HepG2 (cell line): ENCODE results near the gene PEAK3. TPM values are rescaled to one million over a fixed set of nuclear protein-coding genes. Genes with fewer than 3 reads are reported as not detected.
A peak's percentile ranks its signal among the peaks of the same experiment; 100 is the strongest.

Source experiments
- ETV5 ChIP-seq: IDR thresholded peaks from 2 replicates; pipeline ENCODE4 v1.6.1; 2018; ENCODE audit warnings: missing biosample characterization, missing genetic modification reagents, inconsistent platforms, borderline replicate concordance
- NFAT5 ChIP-seq: sonication (generic); formaldehyde crosslinking; IDR thresholded peaks from 2 replicates; pipeline ENCODE4 v1.4.0; 2020; ENCODE audit warnings: missing genetic modification reagents
- PATZ1 ChIP-seq: sonication (generic); formaldehyde crosslinking; IDR thresholded peaks from 2 replicates; pipeline ENCODE4 v1.4.0; 2020; ENCODE audit warnings: missing genetic modification reagents
- PAXIP1 ChIP-seq: sonication (generic); formaldehyde crosslinking; conservative IDR thresholded peaks from 2 replicates; pipeline ENCODE4 v1.4.0; 2020; ENCODE audit warnings: mild to moderate bottlenecking, missing genetic modification reagents, moderate library complexity
- RBM39 ChIP-seq: fragments of 200-400 bp; formaldehyde crosslinking; IDR thresholded peaks from one replicate; pipeline ENCODE4 v1.6.1; 2018; ENCODE audit warnings: antibody characterized with exemption, mild to moderate bottlenecking, low read depth, low read length; ENCODE audit not compliant: poor library complexity, severe bottlenecking
- SMARCE1 ChIP-seq: fragments of 450-650 bp; IDR thresholded peaks from 2 replicates; pipeline ENCODE4 v1.6.1; 2017; ENCODE audit warnings: borderline replicate concordance
- THAP8 ChIP-seq: sonication (generic); formaldehyde crosslinking; IDR thresholded peaks from 2 replicates; pipeline ENCODE4 v1.5.1; 2020; ENCODE audit warnings: missing genetic modification reagents, mild to moderate bottlenecking, borderline replicate concordance
- THAP9 ChIP-seq: sonication (generic); formaldehyde crosslinking; IDR thresholded peaks from 2 replicates; pipeline ENCODE4; 2020; ENCODE audit warnings: missing genetic modification reagents, mild to moderate bottlenecking, borderline replicate concordance
- ZNF747 ChIP-seq: sonication (generic); formaldehyde crosslinking; IDR thresholded peaks from 2 replicates; pipeline ENCODE4 v1.8.1; 2023; ENCODE audit warnings: missing genetic modification reagents, mild to moderate bottlenecking, borderline replicate concordance
- ZNF768 ChIP-seq: sonication (generic); formaldehyde crosslinking; IDR thresholded peaks from 2 replicates; pipeline ENCODE4 v1.4.0; 2020; ENCODE audit warnings: missing genetic modification reagents
- ZNF788 ChIP-seq: sonication (generic); formaldehyde crosslinking; IDR thresholded peaks from 2 replicates; pipeline ENCODE4 v1.5.0; 2020; ENCODE audit warnings: mild to moderate bottlenecking, missing genetic modification reagents, borderline replicate concordance
- ZNF83 ChIP-seq: sonication (generic); formaldehyde crosslinking; IDR thresholded peaks from 2 replicates; pipeline ENCODE4 v1.4.0; 2020; ENCODE audit warnings: missing genetic modification reagents, mild to moderate bottlenecking, borderline replicate concordance
- polyA plus RNA-seq, 8 experiments: library from polyadenylated mRNA; depleted of rRNA in 3 of 8; stranded (reverse) in 7 of 8; unstranded in 1 of 8; fragments of >200 nt; fragmentation: Illumina TruSeq in 4 of 8; extraction: Trizol in 4 of 8; gene quantifications; 2 replicates each; pipeline versions ENCODE4 v1.2.1 to v1.2.3, GENCODE V29; 2011 to 2016; ENCODE audit warnings: low read depth in 4 of 8, missing spikeins in 1 of 8, mixed read lengths in 1 of 8; ENCODE audit not compliant: insufficient read depth in 1 of 8
- total RNA-seq, 5 experiments: library from RNA; depleted of rRNA; stranded (reverse); fragments of >200 nt; fragmentation: Illumina TruSeq; extraction: Trizol; gene quantifications; 2 replicates each; pipeline ENCODE4 v1.2.3, GENCODE V29; 2016; ENCODE audit warnings: low read depth in 1 of 5

Gene PEAK3
- total and polyA plus RNA-seq, 2 of the 13 experiments (the other 11 are each of a cell fraction or from before 2014, with no cell fraction given) = not detected

GRCh38 chr19:2282062-2282861 lies at the start of gene PEAK3 (continued):
- TF ChIP-seq NFAT5 (no peak), SMARCE1 (no peak), THAP9 (no peak), ZNF768 (peak; percentile 89), ETV5 (CRISPR knock-in tag) (peak; percentile 47; the same call in 1 of the 2 replicates), ZNF83 (no peak), RBM39 (peak; percentile 33), ZNF747 (CRISPR knock-in tag) (no peak), PATZ1 (peak; percentile 84), PAXIP1 (CRISPR knock-in tag) (0 out of 2 replicates have a peak, but pooled peaks have one; percentile 28), THAP8 (CRISPR knock-in tag) (no peak), ZNF788 (CRISPR knock-in tag) (peak; percentile 40; the same call in 1 of the 2 replicates)
